GM18907 (cell line): ENCODE results near the gene FN3K.
A peak's percentile ranks its signal among the peaks of the same experiment; 100 is the strongest.
"Not testable (repeated sequence)": the region's sequence is repeated elsewhere in the genome, so short reads cannot be mapped to it uniquely, and the experiment has no call there.

Source experiments
- ATAC-seq: cut with Tn5 transposase; IDR thresholded peaks from one replicate; pipeline ENCODE4 v1.9.1; 2021; ENCODE audit warnings: mild to moderate bottlenecking, moderate library complexity; ENCODE audit not compliant: unreplicated experiment

The FN3K gene

GRCh38 chr17:82736511-82737185, 1.2 kb downstream of the FN3K start:
- no peak for ATAC-seq

- ATAC-seq = no peak
Measured at GRCh38 chr17:82737967-82738877, 2.8 kb downstream of the FN3K start.

DNA sequence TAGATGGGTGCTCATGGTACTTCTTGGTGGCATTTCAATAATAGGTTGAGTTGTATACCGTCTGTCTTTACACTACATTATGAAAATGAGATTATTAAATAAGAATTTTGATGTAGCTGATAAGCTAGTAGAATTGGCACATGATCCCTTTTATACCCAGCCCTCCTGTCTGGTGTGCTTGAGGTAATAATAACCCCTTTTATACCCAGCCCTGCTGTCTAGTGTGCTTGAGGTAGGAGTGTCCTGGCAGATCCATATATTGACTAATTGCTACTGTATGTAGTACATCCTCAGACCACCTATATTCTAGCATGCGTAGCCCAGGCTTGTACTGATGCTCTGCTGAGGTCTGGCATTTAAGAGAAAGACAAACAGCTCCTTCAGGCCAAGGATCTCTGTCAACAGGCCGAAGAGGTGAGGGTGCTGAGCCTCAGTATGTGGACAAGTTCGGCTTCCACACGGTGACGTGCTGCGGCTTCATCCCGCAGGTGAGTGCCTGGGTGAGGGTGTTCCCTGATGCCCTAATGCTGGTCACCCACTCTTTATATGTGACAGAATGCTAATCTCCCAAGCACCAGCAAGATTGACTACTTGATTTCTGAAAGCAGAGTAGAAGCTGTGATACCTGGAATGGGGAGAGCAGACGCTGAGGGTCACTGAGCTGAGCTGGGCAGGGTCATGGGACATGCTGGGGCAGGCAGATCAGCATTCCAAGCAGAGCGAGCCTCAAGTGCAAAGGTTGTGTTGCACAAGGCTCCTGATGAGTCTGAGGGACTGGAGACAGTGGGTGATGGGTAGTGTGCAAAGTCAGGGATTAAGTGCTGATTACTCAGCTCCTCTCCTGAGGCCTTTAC, 5.7 kb downstream of the FN3K start:
- ATAC-seq = no peak

DNA sequence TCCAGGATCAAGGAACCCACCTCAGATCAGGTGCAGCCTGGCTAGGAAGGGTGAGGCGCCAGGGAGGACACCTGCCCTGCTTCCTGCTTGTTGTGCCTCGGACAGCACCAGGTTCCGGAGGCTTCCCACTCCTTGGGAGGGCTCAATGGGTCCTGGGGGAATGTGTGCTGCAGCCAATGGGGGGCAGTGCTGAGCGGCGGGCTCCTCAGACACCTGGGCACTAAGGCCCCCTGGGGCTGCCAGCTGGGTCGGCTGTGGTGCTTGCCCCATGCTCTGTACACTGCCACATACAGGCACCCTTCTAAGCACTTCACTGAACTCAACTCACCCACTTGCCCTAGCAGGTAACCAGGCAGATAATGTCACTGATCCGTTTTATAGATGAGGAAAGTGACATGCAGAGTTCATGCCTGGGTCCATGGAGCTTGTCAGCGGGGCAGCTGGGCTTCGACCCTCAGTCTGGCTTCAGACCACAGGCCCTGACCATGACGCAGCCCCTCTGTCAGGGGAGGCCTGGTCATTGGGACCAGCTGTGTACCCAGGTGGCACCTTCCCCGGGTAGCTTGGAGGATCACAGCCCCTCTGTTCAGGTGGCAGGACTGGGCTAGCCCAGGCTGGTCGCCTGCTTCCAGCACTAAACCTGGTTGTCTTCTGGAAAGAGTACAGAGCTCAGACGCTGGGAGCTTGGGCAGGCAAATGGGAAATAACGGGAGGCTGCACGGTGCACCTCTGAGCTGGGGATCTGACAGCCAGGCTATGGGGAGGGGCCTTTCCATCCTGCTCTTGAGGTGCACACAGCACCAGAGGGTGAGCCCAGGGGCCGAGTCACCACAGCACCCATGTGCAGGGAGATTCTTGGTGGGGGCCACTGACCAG, 8.2 kb downstream of the FN3K start:
- ATAC-seq = no peak

DNA sequence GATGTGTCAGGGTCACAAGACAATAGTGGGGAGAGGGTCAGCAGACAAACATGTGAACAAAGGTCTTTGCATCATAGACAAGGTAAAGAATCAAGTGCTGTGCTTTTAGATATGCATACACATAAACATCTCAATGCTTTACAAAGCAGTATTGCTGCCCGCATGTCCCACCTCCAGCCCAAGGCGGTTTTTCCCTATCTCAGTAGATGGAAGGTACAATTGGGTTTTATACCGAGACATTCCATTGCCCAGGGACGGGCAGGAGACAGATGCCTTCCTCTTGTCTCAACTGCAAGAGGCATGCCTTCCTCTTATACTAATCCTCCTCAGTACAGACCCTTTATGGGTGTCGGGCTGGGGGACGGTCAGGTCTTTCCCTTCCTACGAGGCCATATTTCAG, 9.3 kb downstream of the FN3K start:
- ATAC-seq = not testable (repeated sequence)

- ATAC-seq = no peak
Measured at GRCh38 chr17:82745524-82745923, 10.1 kb downstream of the FN3K start.

- ATAC-seq = no peak
Measured at GRCh38 chr17:82748756-82749155, 13.3 kb downstream of the FN3K start.

DNA sequence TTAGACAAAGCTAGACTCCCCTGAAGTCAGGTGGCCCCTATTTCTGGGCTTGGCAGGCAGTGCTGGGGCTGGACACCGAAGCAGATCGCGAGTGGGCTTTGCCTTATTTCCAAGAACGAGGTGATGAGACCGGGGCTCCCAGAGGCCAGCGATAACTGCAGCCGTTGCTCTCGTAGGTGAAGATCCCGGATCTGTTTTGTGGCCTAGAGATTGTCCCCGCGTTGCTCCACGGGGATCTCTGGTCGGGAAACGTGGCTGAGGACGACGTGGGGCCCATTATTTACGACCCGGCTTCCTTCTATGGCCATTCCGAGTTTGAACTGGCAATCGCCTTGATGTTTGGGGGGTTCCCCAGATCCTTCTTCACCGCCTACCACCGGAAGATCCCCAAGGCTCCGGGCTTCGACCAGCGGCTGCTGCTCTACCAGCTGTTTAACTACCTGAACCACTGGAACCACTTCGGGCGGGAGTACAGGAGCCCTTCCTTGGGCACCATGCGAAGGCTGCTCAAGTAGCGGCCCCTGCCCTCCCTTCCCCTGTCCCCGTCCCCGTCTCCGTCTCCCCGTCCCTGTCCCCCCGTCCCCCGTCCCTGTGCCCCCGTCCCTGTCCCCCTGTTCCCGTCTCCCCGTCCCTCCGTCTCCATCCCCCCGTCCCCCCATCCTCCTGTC, 15.0 kb downstream of the FN3K start:
- no peak for ATAC-seq

DNA sequence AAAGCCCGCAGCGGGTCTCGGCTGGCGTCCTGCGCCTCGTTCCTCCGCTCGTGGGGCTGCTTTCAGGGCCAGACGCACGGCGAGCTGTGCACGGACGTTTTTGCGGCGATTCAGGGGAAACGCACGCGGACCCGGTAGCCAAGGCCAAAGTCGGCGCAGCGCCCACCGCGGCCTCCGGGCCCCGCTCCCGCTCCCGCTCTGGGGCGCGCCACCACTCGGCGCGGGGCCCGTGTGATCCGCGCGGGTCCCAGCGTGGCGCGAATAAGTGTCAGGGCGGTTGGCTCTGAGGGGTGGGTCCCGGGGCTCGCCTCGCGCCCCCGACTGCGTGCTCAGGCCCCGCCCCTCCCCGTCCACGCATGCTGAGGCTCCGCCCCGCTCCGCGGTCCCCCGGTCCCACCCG, 15.8 kb downstream of the FN3K start:
- ATAC-seq = no peak

DNA sequence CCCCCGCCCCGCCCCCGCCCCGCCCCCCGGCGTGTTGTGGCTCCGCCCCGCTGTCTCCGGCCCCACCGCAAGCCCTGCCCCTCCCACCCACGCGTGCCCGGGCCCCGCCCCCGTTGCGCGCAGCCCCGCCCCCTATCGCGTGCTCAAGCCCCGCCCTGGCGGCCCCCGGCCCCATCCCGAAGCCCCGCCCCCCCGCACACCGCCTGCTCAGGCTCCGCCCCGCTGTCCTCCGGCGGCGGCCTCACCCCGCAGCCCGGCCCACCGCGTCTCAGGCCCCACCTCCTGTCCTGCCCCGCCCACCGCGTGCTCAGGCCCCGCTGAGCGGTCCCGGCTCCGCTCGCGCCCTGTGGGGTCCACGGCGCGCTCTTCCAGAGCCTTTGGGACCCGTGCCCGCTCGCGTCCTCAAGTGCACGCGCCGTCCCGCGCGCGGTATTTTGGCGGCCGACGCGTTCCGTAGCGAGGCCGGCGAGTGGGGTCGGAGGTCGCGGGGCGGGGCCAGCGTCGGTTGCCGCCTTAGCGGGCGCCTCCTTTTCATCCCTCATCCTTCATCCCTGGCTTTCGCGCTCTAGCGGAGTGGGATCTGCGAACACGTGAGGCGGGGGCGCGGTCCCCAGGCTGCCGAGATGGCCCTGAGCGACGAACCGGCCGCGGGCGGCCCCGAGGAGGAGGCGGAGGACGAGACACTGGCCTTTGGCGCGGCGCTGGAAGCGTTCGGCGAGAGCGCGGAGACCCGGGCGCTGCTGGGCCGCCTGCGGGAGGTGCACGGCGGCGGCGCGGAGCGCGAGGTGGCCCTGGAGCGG, 16.4 kb downstream of the FN3K start, which contains the start of gene TBCD:
Gene TBCD, plus strand, starts transcription at position 495 of the 800 bp plus-strand sequence. Its CDS starts 129 bp downstream, at position 624.
- peak; percentile 77 for ATAC-seq

GRCh38 chr17:82752371-82753200, 17.2 kb downstream of the FN3K start:
- peak; percentile 34 for ATAC-seq

GRCh38 chr17:82753201-82753464, 17.7 kb downstream of the FN3K start:
- no peak for ATAC-seq

DNA sequence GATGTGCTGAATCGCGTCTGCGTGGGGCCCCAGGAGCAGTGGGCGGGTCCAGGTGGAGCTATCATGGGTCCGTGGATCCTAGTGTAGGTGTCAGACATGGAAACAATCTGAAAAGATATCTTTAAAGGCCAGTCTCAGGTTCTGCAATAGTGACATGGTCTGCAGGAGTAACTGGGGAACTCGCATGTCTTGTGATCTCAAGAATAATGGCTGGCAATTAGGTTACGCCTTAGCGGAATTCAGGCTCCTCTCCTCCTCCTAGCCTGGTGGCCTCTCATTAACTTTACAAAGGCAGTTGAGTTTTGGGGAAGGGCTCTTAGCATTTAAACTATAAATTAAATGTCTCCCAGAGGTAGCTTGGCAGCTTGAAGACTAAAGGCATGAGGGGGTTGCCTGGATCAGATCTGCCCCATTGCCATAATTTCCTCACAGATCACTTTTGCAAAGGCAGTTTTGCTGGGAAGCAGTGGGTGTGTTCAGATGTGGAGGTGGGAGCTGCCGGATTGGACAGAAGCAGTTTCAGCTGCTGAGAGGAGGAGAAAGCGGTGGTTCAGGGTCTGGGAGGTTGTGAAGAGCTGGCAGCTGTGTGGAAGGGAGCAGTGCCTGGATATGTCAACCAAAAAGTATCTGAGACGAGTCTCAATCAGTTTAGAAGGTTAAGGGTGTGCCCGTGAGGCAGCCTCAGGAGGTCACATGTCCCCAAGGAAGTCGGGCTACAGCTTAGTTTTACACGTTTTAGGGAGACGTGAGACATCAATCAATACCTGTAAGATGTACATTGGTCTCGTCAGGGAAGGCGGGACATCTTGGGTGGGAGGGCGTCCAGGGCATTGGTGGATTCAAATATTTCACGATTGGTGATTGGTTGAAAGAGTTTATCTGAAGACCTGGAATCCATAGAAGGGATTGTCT, 19.1 kb downstream of the FN3K start:
- ATAC-seq = no peak

DNA sequence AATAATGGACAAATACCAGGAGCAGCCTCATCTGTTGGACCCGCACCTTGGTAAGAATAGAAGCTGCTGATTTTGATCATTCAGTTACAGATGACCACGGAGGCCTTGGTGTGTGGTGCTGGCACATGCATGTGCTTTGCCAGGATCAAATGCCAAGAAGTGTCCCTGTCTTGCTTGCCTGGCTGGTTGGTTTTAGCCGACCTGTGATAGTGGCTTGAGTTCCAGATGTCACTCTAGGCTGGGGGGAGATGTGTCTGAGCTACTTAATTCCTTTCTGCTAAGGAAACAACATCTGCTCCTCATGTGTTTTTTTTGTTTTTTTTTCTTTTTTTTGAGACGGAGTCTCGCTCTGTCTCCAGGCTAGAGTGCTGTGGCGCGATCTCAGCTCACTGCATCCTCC, 20.8 kb downstream of the FN3K start:
- no peak for ATAC-seq

- ATAC-seq = no peak
Measured at GRCh38 chr17:82765371-82765770, 30.0 kb downstream of the FN3K start.

GRCh38 chr17:82767041-82767754, 31.8 kb downstream of the FN3K start:
- ATAC-seq = no peak

- no peak for ATAC-seq
Measured at GRCh38 chr17:82769041-82769440, 33.6 kb downstream of the FN3K start.
